ENCODE data around the gene KCTD1. TPM values are rescaled to one million over a fixed set of nuclear protein-coding genes. Genes with fewer than 3 reads are reported as not detected.

The KCTD1 gene
- total and polyA plus RNA-seq, 10 of the 15 experiments (the other 5 are each of a cell fraction or from before 2014, with no cell fraction given) = 1.5 to 13.4 (median 5.5) TPM

GRCh38 chr18:26584745-26585144 lies 36.4 kb upstream of the KCTD1 start:
- ChIA-PET SMC1A (ENCODE audit: uncharacterized antibody, unreplicated experiment) (no interaction called here), RAD21 (ENCODE audit: unreplicated experiment) (no interaction called here), CTCF (no interaction called here), POLR2A (no interaction called here)
- Histone ChIP-seq H2AFZ (ENCODE audit: control insufficient read depth, low read depth, low read length) (no peak overlapping the region), H3K4me2 (ENCODE audit: control insufficient read depth, insufficient read depth) (no peak overlapping the region), H3K4me1 (ENCODE audit: control insufficient read depth, insufficient read depth, low read length) (no peaks in the 10 kb centered on the region), H3K79me2 (ENCODE audit: control insufficient read depth, insufficient read depth, low read length) (no peaks in the 10 kb centered on the region), H3K4me3 (no peak overlapping the region), H3K9ac (ENCODE audit: control insufficient read depth, insufficient read depth, low read length) (no peak overlapping the region), H3K27me3 (replicated peaks in 1 of 2; ENCODE audit: control insufficient read depth in 2 of 2, insufficient read depth in 2 of 2, low read length in 1 of 2) (no peaks in the 10 kb centered on the region; a peak in 1 of 4 replicates), H3K27ac (ENCODE audit: control insufficient read depth, insufficient read depth) (no peak overlapping the region), H3K9me3 (replicated peaks; ENCODE audit: control insufficient read depth, insufficient read depth, low read length) (no peaks in the 10 kb centered on the region), H3K36me3 (ENCODE audit: control insufficient read depth in 2 of 2, insufficient read depth in 2 of 2, low read length in 1 of 2) (no peaks in the 10 kb centered on the region), H4K20me1 (ENCODE audit: control insufficient read depth, insufficient read depth) (no peaks in the 10 kb centered on the region)
- no peak for ATAC-seq
- TF ChIP-seq USF2 (IDR thresholded peaks at IDR 0.05; ENCODE audit: borderline replicate concordance, low read depth, low read length) = no peak
- no peak for TF ChIP-seq TCF12 (IDR thresholded peaks at IDR 0.05; ENCODE audit: low read depth, low read length)
- no peak for TF ChIP-seq IKZF2 (IDR thresholded peaks at IDR 0.05)
- TF ChIP-seq ZSCAN29 (IDR thresholded peaks at IDR 0.05) = no peak
- no peak for TF ChIP-seq SMAD1 (IDR thresholded peaks at IDR 0.05; ENCODE audit: low read depth, partially characterized antibody)
- no peak for TF ChIP-seq PRDM15 (CRISPR knock-in tag; IDR thresholded peaks at IDR 0.05)
- no peak for TF ChIP-seq NR2C1 (IDR thresholded peaks at IDR 0.05)
- no peak for TF ChIP-seq ZNF217 (IDR thresholded peaks at IDR 0.05)
- no peak for TF ChIP-seq MAX (IDR thresholded peaks at IDR 0.05; ENCODE audit: low read depth, low read length)
- TF ChIP-seq IRF5 (IDR thresholded peaks at IDR 0.05; ENCODE audit: borderline replicate concordance) = no peak
- no peak for TF ChIP-seq HDAC6 (IDR thresholded peaks at IDR 0.05; ENCODE audit: unreplicated experiment)
- TF ChIP-seq PKNOX1 (IDR thresholded peaks at IDR 0.05) = no peak
- TF ChIP-seq CBX3 (IDR thresholded peaks at IDR 0.05; ENCODE audit: borderline replicate concordance, low read depth) = no peak
- no peak for TF ChIP-seq NFXL1 (IDR thresholded peaks at IDR 0.05; ENCODE audit: borderline replicate concordance)
- TF ChIP-seq ZNF384 (IDR thresholded peaks at IDR 0.05; ENCODE audit: borderline replicate concordance, low read depth, low read length) = no peak
- TF ChIP-seq NBN (IDR thresholded peaks at IDR 0.05) = no peak
- no peak for TF ChIP-seq SREBF1 (IDR thresholded peaks at IDR 0.05; ENCODE audit: low read length)
- TF ChIP-seq IKZF1 (conservative IDR thresholded peaks at IDR 0.05) = no peak
- no peak for TF ChIP-seq SIN3A (IDR thresholded peaks at IDR 0.05; ENCODE audit: low read depth, low read length)
- no peak for DNase-seq (ENCODE audit: low read depth, low spot score)
- no TSS peak for BruUV-seq (replicated peaks)
- 78% methylated on average over 6 of the region's 6 CpGs for WGBS (ENCODE audit: insufficient coverage, insufficient replicate concordance, low lambda C conversion rate, missing lambda C conversion rate)
- in situ Hi-C loops (cut with MboI) (no loop called here), intact Hi-C loops (cut with micrococcal nuclease; ENCODE audit: unreplicated experiment) (no loop called here)
- no peak for FAIRE-seq
